Measurements from ENCODE around the gene CLINT1. TPM values are rescaled to one million over a fixed set of nuclear protein-coding genes. Genes with fewer than 3 reads are reported as not detected.

Gene CLINT1
- total and polyA plus RNA-seq, 2 of the 4 experiments (the other 2 are of a cell fraction): 144 to 146 TPM

DNA sequence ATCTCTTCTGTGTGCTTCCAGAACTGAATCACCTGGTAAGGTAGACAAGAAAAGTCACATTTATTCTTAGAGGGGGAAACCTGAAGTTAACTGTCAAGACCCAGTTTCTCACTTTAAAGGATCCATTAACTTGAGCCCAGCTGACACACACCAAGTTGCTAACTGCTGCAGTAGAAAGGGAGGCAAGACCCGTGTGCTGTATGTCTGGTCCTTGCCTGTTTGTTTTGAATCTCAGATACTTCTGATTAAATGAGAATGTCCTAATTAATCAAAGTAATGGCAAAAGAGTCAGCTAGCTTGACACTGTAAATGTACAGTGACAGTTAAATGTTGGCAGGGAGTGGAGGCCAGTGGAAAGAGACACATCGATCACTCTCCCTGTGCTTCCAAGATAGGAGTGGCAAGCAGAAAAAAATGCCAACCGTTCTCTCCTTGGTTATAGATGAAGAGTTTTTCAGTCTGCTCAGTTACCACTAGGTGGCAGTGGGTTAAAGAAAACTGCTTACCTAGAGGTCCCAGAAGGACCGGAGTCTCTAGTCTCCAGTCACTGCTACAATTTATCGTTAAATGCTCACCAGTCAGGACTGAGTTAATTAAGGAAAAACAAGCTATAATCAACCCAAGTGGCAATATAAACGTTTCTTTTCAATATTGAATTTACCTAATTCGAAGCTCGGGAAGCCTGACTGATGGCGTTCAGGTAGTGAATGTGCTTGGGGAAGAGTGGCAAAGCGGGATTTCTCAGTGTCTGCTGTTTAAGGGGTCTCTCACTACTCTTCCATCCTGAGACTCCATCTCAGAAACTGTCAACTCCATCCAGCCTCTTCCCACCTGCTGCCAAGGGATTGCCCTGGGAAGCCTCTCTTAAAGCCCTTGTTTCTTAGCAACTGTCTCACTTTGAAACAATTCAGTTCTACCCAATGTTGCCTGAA lies 97.0 kb downstream of the CLINT1 start (continued):
- TF ChIP-seq RCOR1 (IDR thresholded peaks at IDR 0.05; ENCODE audit: insufficient replicate concordance, low read length): no peak
- TF ChIP-seq CEBPB (IDR thresholded peaks at IDR 0.05; ENCODE audit: low read depth, low read length): no peak

DNA sequence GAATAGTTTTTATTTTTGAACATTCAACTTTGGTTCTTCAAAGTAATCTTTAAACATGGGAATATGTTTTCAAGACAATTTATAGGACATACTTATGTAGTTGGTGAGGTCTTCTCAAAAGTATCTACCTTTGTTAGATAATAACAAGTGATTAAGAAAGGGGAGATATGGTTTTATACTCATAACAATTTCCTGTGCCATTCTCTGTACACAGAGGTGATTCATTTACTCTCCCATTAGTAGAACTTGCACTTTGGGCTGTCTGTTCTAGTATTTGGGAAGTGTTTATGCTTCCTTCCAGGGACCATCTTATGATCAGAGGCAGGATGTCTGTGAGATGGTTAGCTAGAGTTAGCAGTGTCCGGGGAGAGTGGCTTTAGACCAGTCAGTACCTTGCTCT lies 100.2 kb downstream of the CLINT1 start:
- ATAC-seq (ENCODE audit: low read depth): no peak
- Histone ChIP-seq H3K4me3 (ENCODE audit: insufficient read depth, low read depth, low read length) (no peak overlapping the region), H3K27me3 (ENCODE audit: control insufficient read depth, insufficient read depth, low read length) (no peaks in the 10 kb centered on the region), H2BK20ac (ENCODE audit: low read depth, low read length) (no peak overlapping the region), H4K8ac (ENCODE audit: low read depth in 2 of 2, low read length in 2 of 2) (no peak overlapping the region), H3K4me2 (ENCODE audit: low read depth, low read length) (no peak overlapping the region), H3K4me1 (ENCODE audit: control insufficient read depth, insufficient read depth, low read length) (no peaks in the 10 kb centered on the region), H3K36me3 (ENCODE audit: control insufficient read depth, insufficient read depth, low read length) (peaks cover 7% of the 10 kb centered on the region), H2AK9ac (replicated peaks; ENCODE audit: low read depth, low read length, poor library complexity) (no peak overlapping the region), H3K79me1 (ENCODE audit: low read depth in 1 of 2, low read length in 2 of 2) (no peaks in the 10 kb centered on the region), H2BK15ac (ENCODE audit: low read depth, low read length) (no peak overlapping the region), H3K9ac (ENCODE audit: low read depth, low read length) (no peak overlapping the region), H3K56ac (ENCODE audit: extremely low read depth, insufficient read depth, low read length) (no peak overlapping the region), H3K14ac (replicated peaks; ENCODE audit: low read depth, low read length) (no peak overlapping the region), H2BK5ac (ENCODE audit: low read depth, low read length, poor library complexity, severe bottlenecking) (no peak overlapping the region), H2AK5ac (ENCODE audit: low read depth, low read length) (no peak overlapping the region), H3K23ac (ENCODE audit: low read depth, low read length) (no peak overlapping the region), H3K27ac (ENCODE audit: insufficient read depth, low read length) (no peak overlapping the region), H4K91ac (ENCODE audit: insufficient read depth, low read depth, low read length) (no peak overlapping the region), H3K4ac (ENCODE audit: low read depth, low read length) (no peak overlapping the region), H4K5ac (ENCODE audit: low read depth, low read length) (no peak overlapping the region), H2AFZ (replicated peaks; ENCODE audit: low read length, poor library complexity) (no peak overlapping the region), H3K9me1 (ENCODE audit: insufficient read depth, low read length) (no peaks in the 10 kb centered on the region), H4K20me1 (ENCODE audit: insufficient read depth, low read length) (no peaks in the 10 kb centered on the region), H3K9me3 (ENCODE audit: control insufficient read depth, insufficient read depth, low read length) (no peaks in the 10 kb centered on the region), H2BK120ac (ENCODE audit: low read depth, low read length) (no peak overlapping the region), H3K18ac (ENCODE audit: low read depth, low read length) (no peak overlapping the region)
- dilution Hi-C loops (cut with HindIII; ENCODE audit: low sequenced_read_pairs, unreplicated experiment): no loop called here
- WGBS, 2 experiments (ENCODE audit: extremely low coverage in 2 of 2, insufficient read length in 1 of 2): no CpG with 5 or more reads among the region's 1 CpG
- no TSS peak for BruUV-seq (replicated peaks)
- ChIA-PET CTCF (interaction anchor here (0.7 to 1.0 kb wide), 2 partner anchors 10 to 16 kb away, joined by 3 read pairs; no protein-coding TSS in a partner anchor), POLR2A (ENCODE audit: unreplicated experiment) (no interaction called here)
- intact Hi-C loops (cut with micrococcal nuclease): no loop called here
- in situ Hi-C loops (cut with MboI; ENCODE audit: low sequenced_read_pairs): no loop called here
- no peak for DNase-seq
- TF ChIP-seq POLR2A (IDR thresholded peaks at IDR 0.05; ENCODE audit: low read depth, low read length): no peak
- no peak for TF ChIP-seq MAFK (IDR thresholded peaks at IDR 0.05; ENCODE audit: low read depth, low read length)
- no peak for TF ChIP-seq BHLHE40 (IDR thresholded peaks at IDR 0.05; ENCODE audit: low read depth, low read length)
- no peak for TF ChIP-seq NFE2L2 (IDR thresholded peaks at IDR 0.05; ENCODE audit: low read depth, low read length)
- no peak for TF ChIP-seq RFX5 (IDR thresholded peaks at IDR 0.05; ENCODE audit: low read depth, low read length)
- TF ChIP-seq, protein P1, sequence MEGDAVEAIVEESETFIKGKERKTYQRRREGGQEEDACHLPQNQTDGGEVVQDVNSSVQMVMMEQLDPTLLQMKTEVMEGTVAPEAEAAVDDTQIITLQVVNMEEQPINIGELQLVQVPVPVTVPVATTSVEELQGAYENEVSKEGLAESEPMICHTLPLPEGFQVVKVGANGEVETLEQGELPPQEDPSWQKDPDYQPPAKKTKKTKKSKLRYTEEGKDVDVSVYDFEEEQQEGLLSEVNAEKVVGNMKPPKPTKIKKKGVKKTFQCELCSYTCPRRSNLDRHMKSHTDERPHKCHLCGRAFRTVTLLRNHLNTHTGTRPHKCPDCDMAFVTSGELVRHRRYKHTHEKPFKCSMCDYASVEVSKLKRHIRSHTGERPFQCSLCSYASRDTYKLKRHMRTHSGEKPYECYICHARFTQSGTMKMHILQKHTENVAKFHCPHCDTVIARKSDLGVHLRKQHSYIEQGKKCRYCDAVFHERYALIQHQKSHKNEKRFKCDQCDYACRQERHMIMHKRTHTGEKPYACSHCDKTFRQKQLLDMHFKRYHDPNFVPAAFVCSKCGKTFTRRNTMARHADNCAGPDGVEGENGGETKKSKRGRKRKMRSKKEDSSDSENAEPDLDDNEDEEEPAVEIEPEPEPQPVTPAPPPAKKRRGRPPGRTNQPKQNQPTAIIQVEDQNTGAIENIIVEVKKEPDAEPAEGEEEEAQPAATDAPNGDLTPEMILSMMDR (conservative IDR thresholded peaks at IDR 0.05; ENCODE audit: low read depth, low read length): no peak
- no peak for TF ChIP-seq RCOR1 (IDR thresholded peaks at IDR 0.05; ENCODE audit: insufficient replicate concordance, low read length)
- no peak for TF ChIP-seq CHD1 (IDR thresholded peaks at IDR 0.05; ENCODE audit: low read depth, low read length)
- TF ChIP-seq RAD21 (IDR thresholded peaks at IDR 0.05; ENCODE audit: low read length): no peak
- no peak for TF ChIP-seq MAZ (IDR thresholded peaks at IDR 0.05; ENCODE audit: borderline replicate concordance, low read depth, low read length)
- no peak for TF ChIP-seq FOS (IDR thresholded peaks at IDR 0.05; ENCODE audit: low read depth, low read length)
- TF ChIP-seq, protein P2, sequence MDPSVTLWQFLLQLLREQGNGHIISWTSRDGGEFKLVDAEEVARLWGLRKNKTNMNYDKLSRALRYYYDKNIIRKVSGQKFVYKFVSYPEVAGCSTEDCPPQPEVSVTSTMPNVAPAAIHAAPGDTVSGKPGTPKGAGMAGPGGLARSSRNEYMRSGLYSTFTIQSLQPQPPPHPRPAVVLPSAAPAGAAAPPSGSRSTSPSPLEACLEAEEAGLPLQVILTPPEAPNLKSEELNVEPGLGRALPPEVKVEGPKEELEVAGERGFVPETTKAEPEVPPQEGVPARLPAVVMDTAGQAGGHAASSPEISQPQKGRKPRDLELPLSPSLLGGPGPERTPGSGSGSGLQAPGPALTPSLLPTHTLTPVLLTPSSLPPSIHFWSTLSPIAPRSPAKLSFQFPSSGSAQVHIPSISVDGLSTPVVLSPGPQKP (IDR thresholded peaks at IDR 0.05; ENCODE audit: borderline replicate concordance, low read depth, low read length): no peak
- TF ChIP-seq MXI1 (IDR thresholded peaks at IDR 0.05; ENCODE audit: borderline replicate concordance, low read depth, low read length): no peak

Data from IMR-90 (cell line).